ENCODE measurements around the gene C1orf21. TPM values are rescaled to one million over a fixed set of nuclear protein-coding genes. Genes with fewer than 3 reads are reported as not detected.
A peak's percentile ranks its signal among the peaks of the same experiment; 100 is the strongest.

Gene C1orf21
- polyA plus RNA-seq, 1 experiment: 4.3 TPM

DNA sequence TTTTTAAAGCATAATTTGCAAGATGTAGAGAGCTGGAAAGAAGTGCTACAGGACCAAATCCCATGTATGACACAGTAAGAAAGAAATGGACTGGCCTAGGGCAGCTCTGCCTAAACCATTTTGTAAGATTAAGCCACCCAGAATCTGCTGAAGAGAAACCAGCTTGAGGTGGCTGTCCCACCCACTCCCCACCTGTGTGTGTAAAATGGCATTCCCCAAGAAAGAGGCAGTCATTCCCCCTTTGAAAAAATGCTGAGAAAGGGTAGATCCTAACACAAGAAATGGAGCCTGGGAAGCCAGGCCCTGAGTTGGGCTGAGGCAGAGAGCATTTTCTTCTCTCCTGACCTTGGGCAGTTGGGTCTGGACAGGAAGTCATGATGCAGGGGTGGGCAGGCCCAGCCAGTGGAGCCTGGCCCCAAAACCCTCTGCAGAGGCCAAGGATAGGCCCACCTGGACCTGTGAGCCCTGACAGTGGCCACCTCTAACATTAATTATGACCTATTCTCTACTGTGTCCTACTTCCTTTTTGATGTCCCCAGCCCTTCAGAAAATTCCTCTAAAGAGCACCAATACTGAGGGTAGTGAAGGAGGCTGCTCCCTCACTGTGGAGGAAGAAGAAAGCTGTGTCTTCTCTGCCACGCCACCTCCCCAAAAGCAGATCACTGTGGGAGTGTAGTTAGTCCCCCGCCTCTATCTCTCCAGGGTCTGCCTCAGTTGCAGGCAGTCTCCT is 273.8 kb downstream of the C1orf21 start:
- POLR2A ChIA-PET: interaction anchor here (0.6 kb wide), 1 partner anchor 18 kb away, joined by 4 read pairs; no protein-coding TSS in a partner anchor
- Histone ChIP-seq H3K36me3 (ENCODE audit: control insufficient read depth, insufficient read depth, low read length) (no peaks in the 10 kb centered on the region), H3K4me3 (ENCODE audit: low read depth, low read length) (no peak overlapping the region), H3K27me3 (ENCODE audit: control insufficient read depth, insufficient read depth, low read length) (no peaks in the 10 kb centered on the region)
- TF ChIP-seq, protein P1, sequence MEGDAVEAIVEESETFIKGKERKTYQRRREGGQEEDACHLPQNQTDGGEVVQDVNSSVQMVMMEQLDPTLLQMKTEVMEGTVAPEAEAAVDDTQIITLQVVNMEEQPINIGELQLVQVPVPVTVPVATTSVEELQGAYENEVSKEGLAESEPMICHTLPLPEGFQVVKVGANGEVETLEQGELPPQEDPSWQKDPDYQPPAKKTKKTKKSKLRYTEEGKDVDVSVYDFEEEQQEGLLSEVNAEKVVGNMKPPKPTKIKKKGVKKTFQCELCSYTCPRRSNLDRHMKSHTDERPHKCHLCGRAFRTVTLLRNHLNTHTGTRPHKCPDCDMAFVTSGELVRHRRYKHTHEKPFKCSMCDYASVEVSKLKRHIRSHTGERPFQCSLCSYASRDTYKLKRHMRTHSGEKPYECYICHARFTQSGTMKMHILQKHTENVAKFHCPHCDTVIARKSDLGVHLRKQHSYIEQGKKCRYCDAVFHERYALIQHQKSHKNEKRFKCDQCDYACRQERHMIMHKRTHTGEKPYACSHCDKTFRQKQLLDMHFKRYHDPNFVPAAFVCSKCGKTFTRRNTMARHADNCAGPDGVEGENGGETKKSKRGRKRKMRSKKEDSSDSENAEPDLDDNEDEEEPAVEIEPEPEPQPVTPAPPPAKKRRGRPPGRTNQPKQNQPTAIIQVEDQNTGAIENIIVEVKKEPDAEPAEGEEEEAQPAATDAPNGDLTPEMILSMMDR (IDR thresholded peaks at IDR 0.05; ENCODE audit: insufficient read depth, low read depth, low read length): no peak
- no peak for DNase-seq (ENCODE audit: low read depth)
- CTCF ChIA-PET: interaction anchor here (1.4 to 1.6 kb wide), 3 partner anchors 10 to 586 kb away, joined by 3 to 4 read pairs (median 4); no protein-coding TSS in a partner anchor

DNA sequence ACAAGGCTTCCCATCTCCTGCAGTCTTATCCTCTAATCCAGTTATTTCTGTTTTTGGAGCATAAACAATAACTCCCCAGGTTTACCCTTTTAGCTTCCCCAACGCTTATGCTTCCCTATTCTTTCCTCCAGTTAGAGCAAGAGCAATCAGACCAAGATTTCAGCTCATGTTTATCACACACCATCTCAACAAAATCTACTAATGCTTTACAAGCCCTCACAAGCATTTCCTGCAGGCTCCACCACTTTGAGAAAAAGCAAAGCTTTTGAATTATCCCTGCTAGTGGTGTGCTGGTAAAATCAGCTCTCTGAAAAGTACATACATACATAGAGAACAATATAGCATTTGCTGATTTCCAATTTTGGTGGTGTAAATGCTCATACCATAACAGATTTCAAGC is 275.0 kb downstream of the C1orf21 start:
- no peak for DNase-seq (ENCODE audit: low read depth)
- Histone ChIP-seq H3K36me3 (ENCODE audit: control insufficient read depth, insufficient read depth, low read length) (no peaks in the 10 kb centered on the region), H3K4me3 (ENCODE audit: low read depth, low read length) (no peak overlapping the region), H3K27me3 (ENCODE audit: control insufficient read depth, insufficient read depth, low read length) (no peaks in the 10 kb centered on the region)
- CTCF ChIA-PET: interaction anchor here (0.6 to 1.6 kb wide), 6 partner anchors 10 to 587 kb away, joined by 3 to 4 read pairs (median 4); no protein-coding TSS in a partner anchor
- POLR2A ChIA-PET: no interaction called here
- TF ChIP-seq, protein P1 (IDR thresholded peaks at IDR 0.05; ENCODE audit: insufficient read depth, low read depth, low read length): no peak

DNA sequence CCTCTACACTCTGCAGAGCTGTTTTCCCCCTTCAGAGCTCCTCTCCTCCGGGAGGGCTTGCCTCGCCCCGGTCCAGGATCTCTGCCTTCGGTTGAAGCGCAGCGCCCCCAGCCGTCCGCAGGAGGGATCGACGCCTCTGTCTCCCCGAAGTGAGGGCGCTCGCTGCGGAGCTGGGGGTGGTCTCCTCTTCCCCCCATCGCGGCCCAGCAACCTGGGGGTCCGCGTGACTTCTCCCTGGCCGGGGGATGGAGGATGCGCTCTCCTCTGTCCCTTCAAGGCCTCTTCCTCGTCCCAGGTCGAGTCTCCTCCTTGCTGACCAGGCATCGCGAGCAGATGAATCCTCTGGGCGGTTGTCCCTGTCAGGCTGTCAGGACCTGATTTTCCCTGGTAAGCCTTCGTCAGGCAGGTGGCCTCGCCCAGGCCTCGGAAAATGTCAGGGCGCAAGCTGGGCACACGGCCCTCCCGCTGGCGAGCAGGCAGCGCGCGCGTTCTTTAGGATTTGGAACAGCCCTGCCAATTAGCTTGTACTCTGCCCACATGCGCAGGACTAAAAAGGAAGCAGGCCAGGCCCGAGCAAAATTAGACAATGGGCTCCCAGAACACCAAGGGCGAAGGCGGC is 277.3 kb downstream of the C1orf21 start:
- ChIA-PET POLR2A (no interaction called here), CTCF (interaction anchor here (0.6 to 2.7 kb wide), 66 partner anchors 8 to 597 kb away, joined by 3 to 33 read pairs (median 4); partner anchors contain the start of gene C1orf21)
- DNase-seq (ENCODE audit: low read depth): no peak
- H3K4me3 ChIP-seq (ENCODE audit: low read depth, low read length): peak overlapping the region; percentile 33
- no peaks in the 10 kb centered on the region for H3K27me3 ChIP-seq (ENCODE audit: control insufficient read depth, insufficient read depth, low read length)
- no peaks in the 10 kb centered on the region for H3K36me3 ChIP-seq (ENCODE audit: control insufficient read depth, insufficient read depth, low read length)
- TF ChIP-seq, protein P1 (IDR thresholded peaks at IDR 0.05; ENCODE audit: insufficient read depth, low read depth, low read length): peak; percentile 96

DNA sequence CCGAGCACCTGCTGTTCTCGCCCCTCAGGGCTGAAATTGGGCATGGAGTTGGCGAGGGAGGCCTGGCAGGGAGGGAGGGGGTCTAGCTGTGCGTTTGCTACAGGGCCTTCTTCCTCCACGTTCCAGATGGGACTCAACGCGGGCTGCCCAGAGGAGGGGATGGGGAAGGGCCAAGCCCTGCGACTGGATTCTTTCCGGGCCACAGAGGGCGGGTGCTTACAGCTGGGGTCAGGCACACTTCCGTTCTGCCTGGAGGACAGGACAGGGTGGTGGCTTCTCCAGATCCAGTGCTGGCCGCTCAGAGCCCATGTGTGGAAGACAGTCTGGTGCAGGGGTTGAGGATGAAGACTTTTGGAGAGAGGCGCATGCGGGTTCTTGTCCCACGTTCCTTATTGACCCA is 277.8 kb downstream of the C1orf21 start:
- TF ChIP-seq, protein P1 (IDR thresholded peaks at IDR 0.05; ENCODE audit: insufficient read depth, low read depth, low read length): no peak
- DNase-seq (ENCODE audit: low read depth): no peak
- Histone ChIP-seq H3K4me3 (ENCODE audit: low read depth, low read length) (no peak overlapping the region), H3K36me3 (ENCODE audit: control insufficient read depth, insufficient read depth, low read length) (no peaks in the 10 kb centered on the region), H3K27me3 (ENCODE audit: control insufficient read depth, insufficient read depth, low read length) (no peaks in the 10 kb centered on the region)
- ChIA-PET CTCF (interaction anchor here (0.7 to 2.7 kb wide), 49 partner anchors 8 to 598 kb away, joined by 3 to 33 read pairs (median 5); partner anchors contain the start of gene C1orf21), POLR2A (no interaction called here)

DNA sequence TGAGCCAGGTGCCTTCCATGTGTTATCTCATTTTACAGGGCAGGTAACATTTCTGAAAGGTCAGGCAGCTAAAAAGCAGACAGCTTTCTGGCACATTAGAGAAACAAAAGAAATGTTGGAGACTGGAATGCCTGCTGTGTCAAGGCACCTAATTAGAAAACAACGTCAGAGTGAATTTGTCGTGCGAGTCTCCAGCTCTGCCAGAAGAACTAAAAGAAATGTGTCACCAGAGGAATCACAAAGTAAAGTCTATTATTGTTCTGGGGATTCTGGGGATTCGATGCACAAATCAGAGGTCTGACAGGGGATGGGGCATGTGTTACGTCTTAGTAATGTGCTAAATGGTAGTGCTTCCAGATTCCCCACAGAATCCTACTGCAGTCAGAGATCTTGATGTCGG is 278.5 kb downstream of the C1orf21 start:
- Histone ChIP-seq H3K36me3 (ENCODE audit: control insufficient read depth, insufficient read depth, low read length) (no peaks in the 10 kb centered on the region), H3K4me3 (ENCODE audit: low read depth, low read length) (no peak overlapping the region), H3K27me3 (ENCODE audit: control insufficient read depth, insufficient read depth, low read length) (no peaks in the 10 kb centered on the region)
- DNase-seq (ENCODE audit: low read depth): no peak
- ChIA-PET POLR2A (no interaction called here), CTCF (interaction anchor here (0.6 to 2.7 kb wide), 7 partner anchors 9 to 567 kb away, joined by 3 to 20 read pairs (median 9); no protein-coding TSS in a partner anchor)
- TF ChIP-seq, protein P1 (IDR thresholded peaks at IDR 0.05; ENCODE audit: insufficient read depth, low read depth, low read length): no peak

All from BJ (cell line).